ENCODE data around the gene EVI5.
"Not testable (repeated sequence)": the region's sequence is repeated elsewhere in the genome, so short reads cannot be mapped to it uniquely, and the experiment has no call there.

The EVI5 gene

GRCh38 chr1:92791487-92792066 lies 6.7 kb upstream of the EVI5 start:
- no peak for DNase-seq

- no peak for DNase-seq
These were observed 6.0 kb upstream of the EVI5 start for GRCh38 chr1:92790867-92791266.

GRCh38 chr1:92790081-92790480 lies 5.2 kb upstream of the EVI5 start:
- DNase-seq, result no peak

GRCh38 chr1:92786111-92786901 lies 1.4 kb upstream of the EVI5 start:
- no peak for DNase-seq

GRCh38 chr1:92784021-92784638 lies 778 bp downstream of the EVI5 start:
- DNase-seq, result peak; percentile 8 to 46

- not testable (repeated sequence) for DNase-seq
These were observed 1.4 kb downstream of the EVI5 start for GRCh38 chr1:92783550-92783949.

- DNase-seq, result no peak
These were observed 6.5 kb downstream of the EVI5 start for GRCh38 chr1:92778376-92778775.

GRCh38 chr1:92774407-92774806 lies 10.5 kb downstream of the EVI5 start:
- no peak for DNase-seq

- DNase-seq, result not testable (repeated sequence)
These were observed 11.2 kb downstream of the EVI5 start for GRCh38 chr1:92773749-92774148.

- DNase-seq, result no peak
These were observed 15.1 kb downstream of the EVI5 start for GRCh38 chr1:92769856-92770255.

GRCh38 chr1:92768915-92769314 lies 16.0 kb downstream of the EVI5 start:
- no peak for DNase-seq

- no peak for DNase-seq
These were observed 16.6 kb downstream of the EVI5 start for GRCh38 chr1:92768296-92768695.

GRCh38 chr1:92764116-92764515 lies 20.8 kb downstream of the EVI5 start:
- DNase-seq, result no peak

GRCh38 chr1:92762355-92762754 lies 22.6 kb downstream of the EVI5 start:
- DNase-seq, result no peak

GRCh38 chr1:92759361-92759760 lies 25.5 kb downstream of the EVI5 start:
- DNase-seq, result no peak

GRCh38 chr1:92756537-92756936 lies 28.4 kb downstream of the EVI5 start:
- no peak for DNase-seq

GRCh38 chr1:92755541-92756461 lies 29.1 kb downstream of the EVI5 start:
- DNase-seq, result no peak

- DNase-seq, result no peak
These were observed 30.2 kb downstream of the EVI5 start for GRCh38 chr1:92754719-92755050.

GRCh38 chr1:92754000-92754718 lies 30.7 kb downstream of the EVI5 start:
- no peak for DNase-seq

GRCh38 chr1:92752719-92753118 lies 32.2 kb downstream of the EVI5 start:
- DNase-seq, result no peak

- DNase-seq, result peak; percentile 29 to 59
These were observed 35.8 kb downstream of the EVI5 start for GRCh38 chr1:92749024-92749634.

GRCh38 chr1:92748138-92748537 lies 36.8 kb downstream of the EVI5 start:
- no peak for DNase-seq

Data from CD4-positive, alpha-beta T cell treated with Interferon alpha-2 for 1 hour (primary cell).